Parietal lobe (tissue), 1 donor: ENCODE results near the gene SEPTIN5. TPM values are rescaled to one million over a fixed set of nuclear protein-coding genes. Genes with fewer than 3 reads are reported as not detected.

ENCODE experiments used
- total RNA-seq: library from RNA; depleted of rRNA; stranded (reverse); fragments of >200 nt; gene quantifications from one replicate; pipeline ENCODE4 v1.2.3, GENCODE V29; 2014

SEPTIN5 gene
- 246 TPM for total RNA-seq

GRCh38 chr22:19714312-19715187, at the start of gene SEPTIN5:
TSS of gene SEPTIN5 (plus strand) at chr22:19714503. CDS start at chr22:19714589, 86 bp downstream.

GRCh38 chr22:19723232-19723982, 9.1 kb downstream of the SEPTIN5 start, which contains the start of gene GP1BB:
TSS of gene GP1BB (plus strand) at chr22:19723539. CDS start at chr22:19723570, 31 bp downstream.

GRCh38 chr22:19760058-19760950, 46.0 kb downstream of the SEPTIN5 start, which contains the start of gene TBX1:
TSS of gene TBX1 (plus strand) at chr22:19760778. CDS start at chr22:19760844, 66 bp downstream.

Other genes with a start within 250 kb of the SEPTIN5 start
- gene UFD1, start 235.3 kb upstream of the SEPTIN5 start, total RNA-seq = 26.9 TPM
- 6.6 TPM for gene CDC45, start 234.6 kb upstream of the SEPTIN5 start, total RNA-seq
- gene CLDN5, start 190.1 kb upstream of the SEPTIN5 start, total RNA-seq = 67.0 TPM
- 23.5 TPM for gene GP1BB, start 9.0 kb downstream of the SEPTIN5 start, total RNA-seq
- gene TBX1, start 46.3 kb downstream of the SEPTIN5 start, total RNA-seq = not detected
- 7.8 TPM for gene GNB1L, start 140.4 kb downstream of the SEPTIN5 start, total RNA-seq
- 20.7 TPM for gene RTL10, start 140.4 kb downstream of the SEPTIN5 start, total RNA-seq
- gene COMT, start 227.3 kb downstream of the SEPTIN5 start, total RNA-seq = 36.9 TPM
- gene TXNRD2, start 227.3 kb downstream of the SEPTIN5 start, total RNA-seq = 16.3 TPM